ENCODE results near the gene ZPBP2.

DNA sequence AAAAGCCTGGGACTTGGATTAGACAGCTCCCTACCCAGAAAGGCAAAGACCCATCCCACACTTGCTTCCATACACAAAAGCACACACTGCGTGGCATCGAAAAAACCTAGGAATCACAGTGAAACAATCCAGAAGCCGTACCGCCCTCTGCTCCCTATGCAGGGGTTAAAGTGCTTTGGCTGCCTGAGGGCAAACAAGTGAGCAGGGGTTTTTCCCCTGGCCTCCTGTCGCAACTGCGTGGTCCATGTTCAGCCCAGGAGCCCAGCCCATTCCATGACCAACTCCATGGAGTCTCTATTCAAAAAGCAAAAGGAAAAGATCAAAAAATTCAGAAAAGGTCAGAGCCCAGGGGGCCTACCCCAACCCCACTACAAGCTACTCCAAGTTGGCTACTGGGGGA, 54.0 kb downstream of the ZPBP2 start:
- TF ChIP-seq POLR2AphosphoS5 (IDR thresholded peaks at IDR 0.05): no peak
- TF ChIP-seq CTCF (IDR thresholded peaks at IDR 0.05 in 8 of 11, conservative IDR thresholded peaks at IDR 0.05 in 3 of 11): no peak

Data from spleen (tissue), 7 donors.